Hepatic stellate cell (primary cell): Measurements from ENCODE around the gene XRCC5.
A peak's percentile ranks its signal among the peaks of the same experiment; 100 is the strongest.
"Not testable (repeated sequence)": the region's sequence is repeated elsewhere in the genome, so short reads cannot be mapped to it uniquely, and the experiment has no call there.

ENCODE experiments used
- DNase-seq: peaks from one replicate; pipeline ENCODE4 v3.0.0; 2011; ENCODE audit warnings: low spot score

Gene XRCC5

GRCh38 chr2:216119146-216119545, 10.0 kb downstream of the XRCC5 start:
- no peak for DNase-seq

- no peak for DNase-seq
Observed at GRCh38 chr2:216119986-216120385, 10.8 kb downstream of the XRCC5 start.

GRCh38 chr2:216121255-216121654, 12.1 kb downstream of the XRCC5 start:
- DNase-seq = no peak

GRCh38 chr2:216126943-216127342, 17.8 kb downstream of the XRCC5 start:
- DNase-seq = no peak

GRCh38 chr2:216130346-216130971, 21.3 kb downstream of the XRCC5 start:
- no peak for DNase-seq

- DNase-seq = no peak
Observed at GRCh38 chr2:216131175-216131926, 22.2 kb downstream of the XRCC5 start.

- no peak for DNase-seq
Observed at GRCh38 chr2:216132585-216132984, 23.4 kb downstream of the XRCC5 start.

GRCh38 chr2:216133397-216133796, 24.2 kb downstream of the XRCC5 start:
- DNase-seq = no peak

- DNase-seq = no peak
Observed at GRCh38 chr2:216134958-216135541, 25.9 kb downstream of the XRCC5 start.

GRCh38 chr2:216139884-216140283, 30.7 kb downstream of the XRCC5 start:
- DNase-seq = no peak

- not testable (repeated sequence) for DNase-seq
Observed at GRCh38 chr2:216141516-216141915, 32.4 kb downstream of the XRCC5 start.

- DNase-seq = peak; percentile 14
Observed at GRCh38 chr2:216142540-216142939, 33.4 kb downstream of the XRCC5 start.

- DNase-seq = no peak
Observed at GRCh38 chr2:216144372-216144771, 35.2 kb downstream of the XRCC5 start.

- DNase-seq = no peak
Observed at GRCh38 chr2:216144857-216145256, 35.7 kb downstream of the XRCC5 start.

- no peak for DNase-seq
Observed at GRCh38 chr2:216146573-216146972, 37.4 kb downstream of the XRCC5 start.

- no peak for DNase-seq
Observed at GRCh38 chr2:216147172-216148131, 38.3 kb downstream of the XRCC5 start.

- no peak for DNase-seq
Observed at GRCh38 chr2:216148983-216149382, 39.8 kb downstream of the XRCC5 start.

- no peak for DNase-seq
Observed at GRCh38 chr2:216149741-216150140, 40.6 kb downstream of the XRCC5 start.

- DNase-seq = no peak
Observed at GRCh38 chr2:216151313-216152025, 42.3 kb downstream of the XRCC5 start.

- no peak for DNase-seq
Observed at GRCh38 chr2:216155954-216156353, 46.8 kb downstream of the XRCC5 start.

GRCh38 chr2:216156822-216157221, 47.7 kb downstream of the XRCC5 start:
- no peak for DNase-seq

GRCh38 chr2:216159144-216159543, 50.0 kb downstream of the XRCC5 start:
- DNase-seq = no peak
